OCI-LY1 (cell line): ENCODE results near the gene SCN2B.
"Not testable (repeated sequence)": the region's sequence is repeated elsewhere in the genome, so short reads cannot be mapped to it uniquely, and the experiment has no call there.

Source experiments
- H2AFZ ChIP-seq: fragments of 200-600 bp; sonication (generic), shearing (Covaris generic); 2 replicates; pipeline ENCODE4 v1.6.0; 2014; ENCODE audit warnings: antibody characterized with exemption, mild to moderate bottlenecking, low read length
- H3F3A ChIP-seq: fragments of 200-600 bp; sonication (generic), shearing (Covaris generic); 2 replicates; pipeline ENCODE4 v1.6.0; 2014; ENCODE audit warnings: mild to moderate bottlenecking, antibody characterized with exemption, low read length, moderate library complexity; ENCODE audit not compliant: insufficient read depth
- H3K27ac ChIP-seq: fragments of 200-600 bp; sonication (generic); 2 replicates; pipeline ENCODE4 v1.5.1; 2014; ENCODE audit warnings: low read length, mixed run types, mild to moderate bottlenecking, low read depth; ENCODE audit not compliant: poor library complexity, severe bottlenecking
- H3K27me3 ChIP-seq: fragments of 200-600 bp; sonication (generic); 2 replicates; pipeline ENCODE4 v1.6.0; 2014; ENCODE audit warnings: antibody characterized with exemption, mild to moderate bottlenecking, low read length, moderate library complexity; ENCODE audit not compliant: insufficient read depth
- H3K36me3 ChIP-seq: fragments of 200-600 bp; sonication (generic); 2 replicates; pipeline ENCODE4 v1.6.1; 2014; ENCODE audit warnings: mild to moderate bottlenecking, antibody characterized with exemption, low read length, moderate library complexity, mixed read lengths; ENCODE audit not compliant: insufficient read depth
- H3K4me1 ChIP-seq: fragments of 200-600 bp; sonication (generic); 2 replicates; pipeline ENCODE4 v1.5.1; 2014; ENCODE audit warnings: mild to moderate bottlenecking, low read length, moderate library complexity; ENCODE audit not compliant: insufficient read depth, severe bottlenecking
- H3K4me2 ChIP-seq: fragments of 200-600 bp; sonication (generic), shearing (Covaris generic); 2 replicates; pipeline ENCODE4 v1.6.1; 2014; ENCODE audit warnings: low read length
- H3K4me3 ChIP-seq: fragments of 200-600 bp; sonication (generic); 2 replicates; pipeline ENCODE4 v1.5.1; 2014; ENCODE audit warnings: low read length, low read depth, mild to moderate bottlenecking, mixed read lengths; ENCODE audit not compliant: poor library complexity, severe bottlenecking
- H3K79me2 ChIP-seq: fragments of 200-600 bp; shearing (Covaris generic); 2 replicates; pipeline ENCODE4 v1.6.1; 2016; ENCODE audit warnings: mixed run types, low read length, mixed read lengths; ENCODE audit not compliant: insufficient read depth
- H3K9ac ChIP-seq: fragments of 200-600 bp; sonication (generic), shearing (Covaris generic); 2 replicates; pipeline ENCODE4 v1.6.1; 2014; ENCODE audit warnings: mild to moderate bottlenecking, low read length, mixed read lengths
- H3K9me2 ChIP-seq: fragments of 200-600 bp; sonication (generic), shearing (Covaris generic); 2 replicates; pipeline ENCODE4 v1.6.1; 2014; ENCODE audit warnings: low read depth, mild to moderate bottlenecking, low read length, mixed read lengths
- H3K9me3 ChIP-seq: fragments of 200-600 bp; shearing (Covaris generic); 2 replicates; pipeline ENCODE4 v1.6.1; 2014; ENCODE audit warnings: low read length, mixed read lengths
- H4K20me1 ChIP-seq: fragments of 200-600 bp; sonication (generic), shearing (Covaris generic); 2 replicates; pipeline ENCODE4 v1.6.0; 2016; ENCODE audit warnings: mild to moderate bottlenecking, low read length; ENCODE audit not compliant: insufficient read depth
- CTCF ChIP-seq: fragments of 200-600 bp; sonication (generic), shearing (Covaris generic); IDR thresholded peaks from 2 replicates; pipeline ENCODE4 v1.5.1; 2017; ENCODE audit warnings: mild to moderate bottlenecking, antibody characterized with exemption, low read length, moderate library complexity, mixed read lengths
- EZH2 ChIP-seq: fragments of 200-600 bp; sonication (generic), shearing (Covaris generic); IDR thresholded peaks from 2 replicates; pipeline ENCODE4 v1.8.0; 2017; ENCODE audit warnings: borderline replicate concordance, mixed run types, mild to moderate bottlenecking, antibody characterized with exemption, low read length, moderate library complexity, mixed read lengths

The SCN2B gene

GRCh38 chr11:118193910-118194566, 17.6 kb upstream of the SCN2B start:
- H3K27me3 ChIP-seq = no peaks in the 10 kb centered on the region
- H3K4me3 ChIP-seq = no peak overlapping the region
- H2AFZ ChIP-seq = no peak overlapping the region
- H3K9ac ChIP-seq = no peak overlapping the region
- peaks cover 8% of the 10 kb centered on the region for H3K4me1 ChIP-seq
- no peaks in the 10 kb centered on the region for H3K79me2 ChIP-seq
- H3F3A ChIP-seq = no peaks in the 10 kb centered on the region
- no peaks in the 10 kb centered on the region; the same call in 1 of the 2 replicates for H3K36me3 ChIP-seq
- TF ChIP-seq CTCF = no peak
- TF ChIP-seq EZH2 = no peak
- no peak overlapping the region for H3K27ac ChIP-seq
- H4K20me1 ChIP-seq = no peaks in the 10 kb centered on the region
- H3K9me2 ChIP-seq = no peaks in the 10 kb centered on the region
- H3K4me2 ChIP-seq = no peak overlapping the region
- no peaks in the 10 kb centered on the region for H3K9me3 ChIP-seq

- not testable (repeated sequence) for H3F3A ChIP-seq, H3K27ac ChIP-seq, H3K9me3 ChIP-seq, H4K20me1 ChIP-seq, H3K36me3 ChIP-seq, H3K27me3 ChIP-seq, H3K4me1 ChIP-seq, H3K4me3 ChIP-seq, H3K4me2 ChIP-seq, H2AFZ ChIP-seq, H3K9me2 ChIP-seq, H3K9ac ChIP-seq, H3K79me2 ChIP-seq
These were observed 16.4 kb upstream of the SCN2B start for GRCh38 chr11:118192817-118193216.

- not testable (repeated sequence) for H3K4me1 ChIP-seq, H3K27me3 ChIP-seq, H2AFZ ChIP-seq, H3K4me3 ChIP-seq, H3F3A ChIP-seq, H3K9me3 ChIP-seq, H3K4me2 ChIP-seq, H4K20me1 ChIP-seq, H3K36me3 ChIP-seq, H3K79me2 ChIP-seq, H3K9ac ChIP-seq, H3K9me2 ChIP-seq, H3K27ac ChIP-seq
These were observed 14.6 kb upstream of the SCN2B start for GRCh38 chr11:118190942-118191506.

GRCh38 chr11:118186346-118187107, 10.1 kb upstream of the SCN2B start:
- Histone ChIP-seq H3K4me2 (no peak overlapping the region), H3K9ac (no peak overlapping the region), H3K9me2 (no peaks in the 10 kb centered on the region), H4K20me1 (no peaks in the 10 kb centered on the region), H3K4me3 (no peak overlapping the region), H3F3A (no peaks in the 10 kb centered on the region), H2AFZ (no peak overlapping the region), H3K36me3 (no peaks in the 10 kb centered on the region), H3K27ac (no peak overlapping the region), H3K79me2 (no peaks in the 10 kb centered on the region), H3K27me3 (no peaks in the 10 kb centered on the region), H3K4me1 (no peaks in the 10 kb centered on the region), H3K9me3 (no peaks in the 10 kb centered on the region)
- no peak for TF ChIP-seq EZH2
- no peak for TF ChIP-seq CTCF
